Testis (tissue), 3 donors: Measurements from ENCODE around the gene WDR27. TPM values are rescaled to one million over a fixed set of nuclear protein-coding genes. Genes with fewer than 3 reads are reported as not detected.

Source experiments
- DNase-seq: peaks from one replicate; pipeline ENCODE4 v3.0.0-alpha.2; 2019
- H3K27ac ChIP-seq, 2 donors: fragments of 200-600 bp; sonication (generic); one replicate each; pipeline ENCODE4 v1.5.1; 2019
- H3K27me3 ChIP-seq: fragments of 200-600 bp; sonication (generic); one replicate; pipeline ENCODE4 v1.5.1; 2019
- H3K36me3 ChIP-seq: fragments of 200-600 bp; sonication (generic); one replicate; pipeline ENCODE4 v1.5.1; 2017; ENCODE audit warnings: low read depth; ENCODE audit errors: missing control alignments
- H3K4me1 ChIP-seq: fragments of 200-600 bp; sonication (generic); one replicate; pipeline ENCODE4 v1.5.1; 2019
- H3K4me3 ChIP-seq, 2 donors: fragments of 200-600 bp; sonication (generic); one replicate each; pipeline ENCODE4 v1.5.1; 2017 to 2019
- H3K9me3 ChIP-seq: fragments of 200-600 bp; sonication (generic); one replicate; pipeline ENCODE4 v1.5.1; 2017
- CTCF ChIP-seq, 3 experiments: fragments of 450-650 bp in 2 of 3; fragments of 200-600 bp in 1 of 3; sonication (generic) in 1 of 3; IDR thresholded peaks; one replicate each; pipeline ENCODE4 v1.5.1; 2016 to 2019; ENCODE audit warnings: antibody characterized with exemption in 3 of 3, mild to moderate bottlenecking in 2 of 3, moderate library complexity in 1 of 3
- POLR2A ChIP-seq: fragments of 450-650 bp; IDR thresholded peaks from one replicate; pipeline ENCODE4 v1.6.1; 2017; ENCODE audit warnings: antibody characterized with exemption, mild to moderate bottlenecking, moderate library complexity
- WGBS, 2 donors: methylation state at CpG; one replicate each; pipeline ENCODE4 v1.1.5; 2018; 5-methylcytosine and 5-hydroxymethylcytosine counted together
- intact Hi-C: fragments of 100-400 bp; cut with DNase I; formaldehyde crosslinking; loops from one replicate; pipeline ENCODE4 v1.15.1; 2023; ENCODE audit warnings: low total_unique reads
- polyA plus RNA-seq: library from polyadenylated mRNA; stranded (reverse); fragments of 350-450 nt; fragmentation: Illumina TruSeq; extraction: RNeasy Lipid Tissue Mini Kit (QIAGEN cat#74804); gene quantifications from one replicate; pipeline ENCODE4 v1.2.3, GENCODE V29; 2014; ENCODE audit warnings: low read depth, low replicate concordance; ENCODE audit not compliant: insufficient read depth
- total RNA-seq, 2 donors: library from RNA; depleted of rRNA; stranded (reverse); fragments of >200 nt; gene quantifications; one replicate each; pipeline ENCODE4 v1.2.3, GENCODE V29; 2016

WDR27 gene
- total and polyA plus RNA-seq, 3 donors from 2014 or later: 32.8 to 101 (median 84.0) TPM

- DNase-seq: no peak
- WGBS, 2 donors: 87 to 88% methylated on average over 12 of the region's 12 CpGs
- Histone ChIP-seq H3K4me1 (peaks cover 4% of the 10 kb centered on the region), H3K4me3 (no peak overlapping the region), H3K27ac (no peak overlapping the region), H3K27me3 (no peaks in the 10 kb centered on the region), H3K36me3 (no peaks in the 10 kb centered on the region), H3K9me3 (no peaks in the 10 kb centered on the region)
- intact Hi-C loops: no loop called here
- TF ChIP-seq POLR2A (no peak), CTCF (IDR thresholded peaks at IDR 0.05) (no peak)
These were observed 50.3 kb downstream of the WDR27 start for GRCh38 chr6:169651498-169651897.

- 85 to 89% methylated on average over 5 to 6 of the region's 6 CpGs for WGBS, 2 donors
- Histone ChIP-seq H3K9me3 (no peaks in the 10 kb centered on the region), H3K4me3 (no peak overlapping the region), H3K27ac (no peak overlapping the region), H3K36me3 (no peaks in the 10 kb centered on the region), H3K27me3 (no peaks in the 10 kb centered on the region), H3K4me1 (peaks cover 4% of the 10 kb centered on the region)
- intact Hi-C loops: no loop called here
- no peak for DNase-seq
- TF ChIP-seq POLR2A (no peak), CTCF (IDR thresholded peaks at IDR 0.05) (no peak)
These were observed 50.9 kb downstream of the WDR27 start for GRCh38 chr6:169650959-169651292.

- Histone ChIP-seq H3K27me3 (no peaks in the 10 kb centered on the region), H3K36me3 (no peaks in the 10 kb centered on the region), H3K27ac (no peak overlapping the region), H3K4me3 (no peak overlapping the region), H3K9me3 (no peaks in the 10 kb centered on the region), H3K4me1 (peaks cover 4% of the 10 kb centered on the region)
- DNase-seq: no peak
- intact Hi-C loops: no loop called here
- WGBS, 2 donors: 95 to 99% methylated on average over 3 of the region's 3 CpGs
- TF ChIP-seq CTCF (IDR thresholded peaks at IDR 0.05) (no peak), POLR2A (no peak)
These were observed 51.4 kb downstream of the WDR27 start for GRCh38 chr6:169650241-169650958.

GRCh38 chr6:169648617-169649016 is 53.2 kb downstream of the WDR27 start:
- Histone ChIP-seq H3K27ac (no peak overlapping the region), H3K4me1 (no peaks in the 10 kb centered on the region), H3K27me3 (no peaks in the 10 kb centered on the region), H3K36me3 (no peaks in the 10 kb centered on the region), H3K4me3 (no peak overlapping the region), H3K9me3 (no peaks in the 10 kb centered on the region)
- DNase-seq: no peak
- intact Hi-C loops: no loop called here
- TF ChIP-seq POLR2A (no peak), CTCF (IDR thresholded peaks at IDR 0.05) (no peak)
- WGBS, 2 donors: 87 to 94% methylated on average over 9 of the region's 9 CpGs

GRCh38 chr6:169648092-169648491 is 53.7 kb downstream of the WDR27 start:
- TF ChIP-seq CTCF (IDR thresholded peaks at IDR 0.05) (no peak), POLR2A (no peak)
- 96 to 97% methylated on average over 10 of the region's 10 CpGs for WGBS, 2 donors
- H3K36me3 ChIP-seq: no peaks in the 10 kb centered on the region
- intact Hi-C loops: no loop called here
- H3K4me3 ChIP-seq: no peak overlapping the region
- no peaks in the 10 kb centered on the region for H3K27me3 ChIP-seq
- H3K9me3 ChIP-seq: no peaks in the 10 kb centered on the region
- no peak overlapping the region for H3K27ac ChIP-seq
- DNase-seq: no peak
- H3K4me1 ChIP-seq: no peaks in the 10 kb centered on the region
